ENCODE data around the gene ADGRG1.

ADGRG1 gene

GRCh38 chr16:57616241-57616640 lies 12.2 kb upstream of the ADGRG1 start:
- H3K9me3 ChIP-seq (ENCODE audit: insufficient read depth, low read depth, low read length) = no peaks in the 10 kb centered on the region
- H2BK120ac ChIP-seq (ENCODE audit: insufficient read depth, low read length, poor library complexity) = no peak overlapping the region
- H3K79me2 ChIP-seq (ENCODE audit: control insufficient read depth, insufficient read depth, low read length, poor library complexity) = peaks cover 8% of the 10 kb centered on the region
- H3K27ac ChIP-seq (ENCODE audit: low read depth, low read length) = no peak overlapping the region
- no peak overlapping the region for H3K23ac ChIP-seq (ENCODE audit: low read length)
- no CpG with 5 or more reads among the region's 7 CpGs for whole genome bisulfite sequencing (ENCODE audit: extremely low coverage, insufficient coverage, insufficient read length)
- peaks cover 24 to 25% of the 10 kb centered on the region in 2 experiments for H3K4me1 ChIP-seq (ENCODE audit: control insufficient read depth in 1 of 2, insufficient read depth in 2 of 2, low read length in 2 of 2)
- H2BK5ac ChIP-seq (ENCODE audit: low read depth, low read length, poor library complexity) = no peak overlapping the region
- H3K4me2 ChIP-seq (ENCODE audit: low read length) = no peak overlapping the region
- no peak overlapping the region for H3K14ac ChIP-seq (ENCODE audit: low read length)
- no peaks in the 10 kb centered on the region for H3K27me3 ChIP-seq (ENCODE audit: insufficient read depth, low read length)
- H4K12ac ChIP-seq (ENCODE audit: low read depth, low read length) = no peak overlapping the region
- peaks cover 28% of the 10 kb centered on the region for H3K79me1 ChIP-seq (ENCODE audit: low read length)
- H3K4ac ChIP-seq (ENCODE audit: low read depth, low read length) = no peak overlapping the region
- H2BK12ac ChIP-seq (ENCODE audit: low read length) = peak overlapping the region; percentile 13
- no peak overlapping the region for H2AK5ac ChIP-seq (ENCODE audit: low read length)
- no peak for DNase-seq
- H3K9ac ChIP-seq (ENCODE audit: low read length) = no peak overlapping the region
- H4K91ac ChIP-seq (ENCODE audit: low read depth, low read length) = peak overlapping the region; percentile 8
- H4K8ac ChIP-seq (ENCODE audit: low read depth, low read length) = no peak overlapping the region
- H2AFZ ChIP-seq (ENCODE audit: insufficient read depth, low read length, poor library complexity) = no peak overlapping the region
- H3K18ac ChIP-seq (ENCODE audit: low read length) = no peak overlapping the region
- H3K36me3 ChIP-seq (ENCODE audit: control insufficient read depth in 1 of 2, insufficient read depth in 2 of 2, low read length in 2 of 2) = no peaks in the 10 kb centered on the region
- no peak overlapping the region for H3K4me3 ChIP-seq (ENCODE audit: low read depth, low read length)

GRCh38 chr16:57616876-57617275 lies 11.6 kb upstream of the ADGRG1 start:
- no peak overlapping the region for H3K14ac ChIP-seq (ENCODE audit: low read length)
- no peak overlapping the region for H2BK120ac ChIP-seq (ENCODE audit: insufficient read depth, low read length, poor library complexity)
- H4K91ac ChIP-seq (ENCODE audit: low read depth, low read length) = no peak overlapping the region
- H4K8ac ChIP-seq (ENCODE audit: low read depth, low read length) = no peak overlapping the region
- no peak overlapping the region for H3K27ac ChIP-seq (ENCODE audit: low read depth, low read length)
- no peak overlapping the region for H3K4ac ChIP-seq (ENCODE audit: low read depth, low read length)
- H3K4me2 ChIP-seq (ENCODE audit: low read length) = no peak overlapping the region
- no peak overlapping the region for H4K12ac ChIP-seq (ENCODE audit: low read depth, low read length)
- no peak overlapping the region for H2BK12ac ChIP-seq (ENCODE audit: low read length)
- no peak overlapping the region for H2AK5ac ChIP-seq (ENCODE audit: low read length)
- no peak overlapping the region for H3K9ac ChIP-seq (ENCODE audit: low read length)
- no CpG with 5 or more reads among the region's 4 CpGs for WGBS (ENCODE audit: extremely low coverage, insufficient coverage, insufficient read length)
- H3K23ac ChIP-seq (ENCODE audit: low read length) = no peak overlapping the region
- no peak for DNase-seq
- H3K9me3 ChIP-seq (ENCODE audit: insufficient read depth, low read depth, low read length) = no peaks in the 10 kb centered on the region
- no peak overlapping the region for H3K18ac ChIP-seq (ENCODE audit: low read length)
- peaks cover 34% of the 10 kb centered on the region for H3K79me1 ChIP-seq (ENCODE audit: low read length)
- H3K4me1 ChIP-seq (ENCODE audit: control insufficient read depth in 1 of 2, insufficient read depth in 2 of 2, low read length in 2 of 2) = peaks cover 28 to 31% of the 10 kb centered on the region in 2 experiments
- no peak overlapping the region for H3K4me3 ChIP-seq (ENCODE audit: low read depth, low read length)
- no peak overlapping the region for H2BK5ac ChIP-seq (ENCODE audit: low read depth, low read length, poor library complexity)
- no peaks in the 10 kb centered on the region for H3K27me3 ChIP-seq (ENCODE audit: insufficient read depth, low read length)
- H2AFZ ChIP-seq (ENCODE audit: insufficient read depth, low read length, poor library complexity) = no peak overlapping the region
- H3K36me3 ChIP-seq (ENCODE audit: control insufficient read depth in 1 of 2, insufficient read depth in 2 of 2, low read length in 2 of 2) = no peaks in the 10 kb centered on the region
- H3K79me2 ChIP-seq (ENCODE audit: control insufficient read depth, insufficient read depth, low read length, poor library complexity) = peaks cover 8% of the 10 kb centered on the region

- Histone ChIP-seq H3K36me3 (ENCODE audit: control insufficient read depth in 1 of 2, insufficient read depth in 2 of 2, low read length in 2 of 2) (no peaks in the 10 kb centered on the region), H3K14ac (ENCODE audit: low read length) (peak overlapping the region; percentile 11), H2BK12ac (ENCODE audit: low read length) (peak overlapping the region; percentile 52), H4K91ac (ENCODE audit: low read depth, low read length) (peak overlapping the region; percentile 67), H3K79me1 (ENCODE audit: low read length) (peaks cover 40% of the 10 kb centered on the region), H4K8ac (ENCODE audit: low read depth, low read length) (no peak overlapping the region), H3K4ac (ENCODE audit: low read depth, low read length) (no peak overlapping the region), H3K79me2 (ENCODE audit: control insufficient read depth, insufficient read depth, low read length, poor library complexity) (peaks cover 12% of the 10 kb centered on the region), H3K23ac (ENCODE audit: low read length) (no peak overlapping the region), H2AK5ac (ENCODE audit: low read length) (peak overlapping the region; percentile 17), H3K4me2 (ENCODE audit: low read length) (no peak overlapping the region), H3K27me3 (ENCODE audit: insufficient read depth, low read length) (no peaks in the 10 kb centered on the region), H3K27ac (ENCODE audit: low read depth, low read length) (no peak overlapping the region), H2BK5ac (ENCODE audit: low read depth, low read length, poor library complexity) (no peak overlapping the region), H3K4me1 (ENCODE audit: control insufficient read depth in 1 of 2, insufficient read depth in 2 of 2, low read length in 2 of 2) (peaks cover 34 to 38% of the 10 kb centered on the region in 2 experiments), H2AFZ (ENCODE audit: insufficient read depth, low read length, poor library complexity) (no peak overlapping the region), H2BK120ac (ENCODE audit: insufficient read depth, low read length, poor library complexity) (peak overlapping the region; percentile 5), H3K9ac (ENCODE audit: low read length) (no peak overlapping the region), H4K12ac (ENCODE audit: low read depth, low read length) (no peak overlapping the region), H3K9me3 (ENCODE audit: insufficient read depth, low read depth, low read length) (no peaks in the 10 kb centered on the region), H3K18ac (ENCODE audit: low read length) (no peak overlapping the region), H3K4me3 (ENCODE audit: low read depth, low read length) (no peak overlapping the region)
- no peak for DNase-seq
- no CpG with 5 or more reads among the region's 8 CpGs for WGBS (ENCODE audit: extremely low coverage, insufficient coverage, insufficient read length)
These were observed 10.8 kb upstream of the ADGRG1 start for GRCh38 chr16:57617604-57618111.

- Histone ChIP-seq H3K14ac (ENCODE audit: low read length) (peak overlapping the region; percentile 11), H4K8ac (ENCODE audit: low read depth, low read length) (no peak overlapping the region), H3K36me3 (ENCODE audit: control insufficient read depth in 1 of 2, insufficient read depth in 2 of 2, low read length in 2 of 2) (no peaks in the 10 kb centered on the region), H2BK12ac (ENCODE audit: low read length) (peak overlapping the region; percentile 84), H3K18ac (ENCODE audit: low read length) (peak overlapping the region; percentile 4), H4K91ac (ENCODE audit: low read depth, low read length) (peak overlapping the region; percentile 89), H3K79me1 (ENCODE audit: low read length) (peaks cover 48% of the 10 kb centered on the region), H3K4ac (ENCODE audit: low read depth, low read length) (no peak overlapping the region), H2BK5ac (ENCODE audit: low read depth, low read length, poor library complexity) (peak overlapping the region; percentile 24), H3K9me3 (ENCODE audit: insufficient read depth, low read depth, low read length) (no peaks in the 10 kb centered on the region), H3K23ac (ENCODE audit: low read length) (no peak overlapping the region), H2AK5ac (ENCODE audit: low read length) (peak overlapping the region; percentile 65), H3K27ac (ENCODE audit: low read depth, low read length) (peak overlapping the region; percentile 20), H3K27me3 (ENCODE audit: insufficient read depth, low read length) (no peaks in the 10 kb centered on the region), H3K4me1 (ENCODE audit: control insufficient read depth in 1 of 2, insufficient read depth in 2 of 2, low read length in 2 of 2) (peaks cover 42 to 46% of the 10 kb centered on the region in 2 experiments), H4K12ac (ENCODE audit: low read depth, low read length) (no peak overlapping the region), H2BK120ac (ENCODE audit: insufficient read depth, low read length, poor library complexity) (peak overlapping the region; percentile 34), H3K79me2 (ENCODE audit: control insufficient read depth, insufficient read depth, low read length, poor library complexity) (peaks cover 13% of the 10 kb centered on the region), H3K4me3 (ENCODE audit: low read depth, low read length) (no peak overlapping the region), H2AFZ (ENCODE audit: insufficient read depth, low read length, poor library complexity) (no peak overlapping the region), H3K9ac (ENCODE audit: low read length) (no peak overlapping the region), H3K4me2 (ENCODE audit: low read length) (no peak overlapping the region)
- DNase-seq = peak; percentile 65 to 73
- WGBS (ENCODE audit: extremely low coverage, insufficient coverage, insufficient read length) = no CpG with 5 or more reads among the region's 19 CpGs
These were observed 9.9 kb upstream of the ADGRG1 start for GRCh38 chr16:57618296-57619132.
